ENCODE data around the gene CREB5.

DNA sequence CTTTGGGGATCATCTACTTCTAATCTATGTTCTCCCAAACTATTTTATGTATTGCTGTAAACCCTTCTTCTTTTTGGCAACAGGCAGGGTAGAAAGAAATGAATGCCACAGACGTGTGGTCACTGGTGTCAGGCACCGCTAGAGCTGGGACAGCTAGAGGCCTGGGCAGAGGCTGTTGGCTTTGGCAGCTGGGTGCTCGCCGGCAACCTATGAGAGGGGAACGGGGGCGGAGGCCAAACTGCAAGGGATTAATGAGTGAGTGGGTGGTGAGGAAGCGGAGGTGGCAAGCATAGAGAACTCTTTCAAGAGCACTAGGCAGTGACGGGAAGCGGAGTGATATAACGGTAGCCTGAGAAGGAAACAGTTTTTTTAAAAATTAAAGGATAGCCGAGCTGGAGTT, 78.5 kb downstream of the CREB5 start:
- TF ChIP-seq, protein P1, sequence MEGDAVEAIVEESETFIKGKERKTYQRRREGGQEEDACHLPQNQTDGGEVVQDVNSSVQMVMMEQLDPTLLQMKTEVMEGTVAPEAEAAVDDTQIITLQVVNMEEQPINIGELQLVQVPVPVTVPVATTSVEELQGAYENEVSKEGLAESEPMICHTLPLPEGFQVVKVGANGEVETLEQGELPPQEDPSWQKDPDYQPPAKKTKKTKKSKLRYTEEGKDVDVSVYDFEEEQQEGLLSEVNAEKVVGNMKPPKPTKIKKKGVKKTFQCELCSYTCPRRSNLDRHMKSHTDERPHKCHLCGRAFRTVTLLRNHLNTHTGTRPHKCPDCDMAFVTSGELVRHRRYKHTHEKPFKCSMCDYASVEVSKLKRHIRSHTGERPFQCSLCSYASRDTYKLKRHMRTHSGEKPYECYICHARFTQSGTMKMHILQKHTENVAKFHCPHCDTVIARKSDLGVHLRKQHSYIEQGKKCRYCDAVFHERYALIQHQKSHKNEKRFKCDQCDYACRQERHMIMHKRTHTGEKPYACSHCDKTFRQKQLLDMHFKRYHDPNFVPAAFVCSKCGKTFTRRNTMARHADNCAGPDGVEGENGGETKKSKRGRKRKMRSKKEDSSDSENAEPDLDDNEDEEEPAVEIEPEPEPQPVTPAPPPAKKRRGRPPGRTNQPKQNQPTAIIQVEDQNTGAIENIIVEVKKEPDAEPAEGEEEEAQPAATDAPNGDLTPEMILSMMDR (IDR thresholded peaks at IDR 0.05) = no peak
- TF ChIP-seq POLR2A (IDR thresholded peaks at IDR 0.05) = no peak
